HG03457 (cell line): Measurements from ENCODE around the gene ZC3H11A.

Source experiments
- ATAC-seq: cut with Tn5 transposase; IDR thresholded peaks from one replicate; pipeline ENCODE4 v1.9.1; 2021; ENCODE audit warnings: moderate number of reproducible peaks; ENCODE audit not compliant: unreplicated experiment

The ZC3H11A gene

GRCh38 chr1:203839081-203839480 is 43.7 kb downstream of the ZC3H11A start:
- no peak for ATAC-seq

- no peak for ATAC-seq
These were observed 44.9 kb downstream of the ZC3H11A start for GRCh38 chr1:203840208-203840808.

GRCh38 chr1:203842559-203842876 is 47.1 kb downstream of the ZC3H11A start:
- no peak for ATAC-seq

GRCh38 chr1:203843435-203843834 is 48.0 kb downstream of the ZC3H11A start:
- ATAC-seq = no peak
